PC-3 (cell line): ENCODE data around the gene SLC3A2. TPM values are rescaled to one million over a fixed set of nuclear protein-coding genes. Genes with fewer than 3 reads are reported as not detected.

Source experiments
- ATAC-seq: fragments of 200-7000 bp; cut with Tn5 transposase; 2 replicates; pipeline ENCODE4 v1.9.1; 2020; ENCODE audit warnings: mild to moderate bottlenecking, moderate library complexity
- BruUV-seq: library from RNA; stranded (reverse); fragments of 400-500 nt; replicated peaks from 2 replicates; lab custom pipeline; 2021; lab: Mats Ljungman, UMichigan
- CTCF ChIA-PET: fragments of 300-600 bp; sonication (Branson Sonifier 250); formaldehyde crosslinking; loops from one replicate; lab custom pipeline; 2022; ENCODE audit warnings: antibody characterized with exemption; lab: Charles Lee
- POLR2A ChIA-PET: fragments of 300-600 bp; sonication (Branson Sonifier 250); formaldehyde crosslinking; loops from one replicate; lab custom pipeline; 2022; ENCODE audit warnings: antibody characterized with exemption; ENCODE audit not compliant: unreplicated experiment; lab: Charles Lee
- DNase-seq: peaks from one replicate; pipeline ENCODE4 v3.0.0-alpha.2; 2015
- H2AFZ ChIP-seq: fragments of 300-600 bp; sonication (generic); 2 replicates; pipeline ENCODE4 v1.6.0; 2016; ENCODE audit warnings: antibody characterized with exemption, low read length
- H3F3A ChIP-seq: fragments of 300-600 bp; sonication (generic); one replicate; pipeline ENCODE4 v1.6.0; 2017; ENCODE audit warnings: antibody characterized with exemption, low read length, control low read depth, mild to moderate bottlenecking; ENCODE audit not compliant: unreplicated experiment
- H3K27ac ChIP-seq: fragments of 300-600 bp; sonication (generic); 2 replicates; pipeline ENCODE4 v1.5.1; 2016; ENCODE audit warnings: mild to moderate bottlenecking, low read length
- H3K27me3 ChIP-seq: fragments of 300-600 bp; sonication (generic); 2 replicates; pipeline ENCODE4 v1.6.1; 2016; ENCODE audit warnings: low read length, mixed read lengths
- H3K36me3 ChIP-seq: fragments of 300-600 bp; sonication (generic); 2 replicates; pipeline ENCODE4 v1.6.1; 2016; ENCODE audit warnings: low read depth, mixed run types, low read length, mixed read lengths
- H3K4me1 ChIP-seq: fragments of 300-600 bp; sonication (generic); 2 replicates; pipeline ENCODE4 v1.5.1; 2016; ENCODE audit warnings: low read length; ENCODE audit not compliant: insufficient read depth
- H3K4me2 ChIP-seq: fragments of 300-600 bp; sonication (generic); 2 replicates; pipeline ENCODE4 v1.6.0; 2016; ENCODE audit warnings: low read length
- H3K4me3 ChIP-seq: fragments of 300-600 bp; sonication (generic); 2 replicates; pipeline ENCODE4 v1.5.1; 2016; ENCODE audit warnings: mild to moderate bottlenecking, low read length, mixed read lengths
- H3K79me2 ChIP-seq: fragments of 300-600 bp; sonication (generic); 2 replicates; pipeline ENCODE4 v1.6.1; 2017; ENCODE audit warnings: low read length, mixed read lengths
- H3K9ac ChIP-seq: fragments of 300-600 bp; sonication (generic); 2 replicates; pipeline ENCODE4 v1.6.0; 2016; ENCODE audit warnings: mild to moderate bottlenecking, low read length
- H3K9me2 ChIP-seq: fragments of 300-600 bp; sonication (generic); replicated peaks from 2 replicates; pipeline ENCODE4 v1.6.1; 2016; ENCODE audit warnings: mixed run types, low read length, mixed read lengths
- H3K9me3 ChIP-seq: fragments of 300-600 bp; sonication (generic); 2 replicates; pipeline ENCODE4 v1.6.1; 2016; ENCODE audit warnings: low read length, mixed read lengths
- H4K20me1 ChIP-seq: fragments of 300-600 bp; sonication (generic); 2 replicates; pipeline ENCODE4 v1.6.1; 2016; ENCODE audit warnings: low read length, mixed read lengths
- EZH2 ChIP-seq: fragments of 300-600 bp; sonication (generic); IDR thresholded peaks from one replicate; pipeline ENCODE4 v1.6.1; 2017; ENCODE audit warnings: antibody characterized with exemption, mild to moderate bottlenecking, low read length; ENCODE audit not compliant: unreplicated experiment
- EZH2phosphoT487 ChIP-seq: fragments of 300-600 bp; sonication (generic); IDR thresholded peaks from 2 replicates; pipeline ENCODE4 v1.6.1; 2018; ENCODE audit warnings: mild to moderate bottlenecking, antibody characterized with exemption, low read length, borderline replicate concordance
- intact Hi-C: fragments of 100-400 bp; cut with micrococcal nuclease; formaldehyde crosslinking; loops from 2 replicates; pipeline ENCODE4 v1.9.0; 2023
- total RNA-seq: library from RNA; depleted of rRNA; stranded (reverse); fragments of >200 nt; gene quantifications from 2 replicates; pipeline ENCODE4 v1.2.3, GENCODE V29; 2014
- TF ChIP-seq, protein P1 (sequence below): fragments of 300-600 bp; sonication (generic); conservative IDR thresholded peaks from 2 replicates; pipeline ENCODE4 v1.5.1; 2017; ENCODE audit warnings: antibody characterized with exemption, low read depth, mild to moderate bottlenecking, low read length

SLC3A2 gene
- total RNA-seq, 1 experiment from 2014 or later = 243 TPM

DNA sequence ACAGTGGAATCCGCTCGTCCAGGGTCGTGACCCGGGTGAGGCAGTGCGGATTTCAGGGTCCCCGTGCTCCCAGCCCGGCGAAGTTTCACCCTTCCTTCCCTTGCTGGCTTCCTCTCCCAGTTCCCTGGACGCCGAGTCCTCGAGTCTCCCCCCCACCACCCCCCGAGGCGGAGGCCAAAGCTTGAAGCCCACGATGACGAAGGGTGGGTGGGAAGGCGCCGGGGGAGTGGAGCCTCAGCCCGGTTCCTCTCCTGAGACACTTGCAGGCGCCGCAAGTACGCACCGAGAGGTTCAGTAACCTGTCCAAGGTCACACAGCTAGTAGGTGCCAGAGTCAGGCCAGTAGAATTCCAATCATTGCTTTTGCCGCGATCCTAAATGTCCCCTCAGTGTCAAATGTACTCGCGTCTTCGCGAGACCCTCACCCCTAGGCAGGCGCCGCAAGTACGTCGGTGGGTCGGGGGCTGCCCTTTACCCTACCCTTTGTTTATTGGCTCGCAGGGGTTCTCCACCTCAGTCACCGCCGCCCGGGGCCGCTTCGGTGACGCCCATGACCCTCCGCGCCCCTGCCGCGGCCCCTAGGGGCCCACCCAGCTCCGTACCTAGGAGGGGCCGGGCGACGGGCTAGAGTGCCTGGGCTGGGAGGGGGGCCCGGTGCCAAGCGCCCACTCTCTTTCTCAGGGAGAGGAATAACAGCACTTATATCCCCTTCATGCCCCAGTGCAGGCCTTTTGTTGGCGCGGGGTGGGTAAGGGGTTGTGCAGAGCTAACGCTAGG lies 46.2 kb downstream of the SLC3A2 start:
- POLR2A ChIA-PET = no interaction called here
- no peaks in the 10 kb centered on the region for H3F3A ChIP-seq
- H3K79me2 ChIP-seq = no peaks in the 10 kb centered on the region
- H3K36me3 ChIP-seq = no peaks in the 10 kb centered on the region
- no peaks in the 10 kb centered on the region for H4K20me1 ChIP-seq
- no peak overlapping the region for H3K4me3 ChIP-seq
- BruUV-seq = no TSS peak
- intact Hi-C loops = no loop called here
- CTCF ChIA-PET = no interaction called here
- no peak overlapping the region for H3K27ac ChIP-seq
- DNase-seq (no peak), ATAC-seq (no peak)
- H2AFZ ChIP-seq = no peak overlapping the region
- no peaks in the 10 kb centered on the region for H3K9me3 ChIP-seq
- peaks cover 16% of the 10 kb centered on the region for H3K27me3 ChIP-seq
- no peaks in the 10 kb centered on the region for H3K9me2 ChIP-seq
- TF ChIP-seq EZH2phosphoT487 (no peak), EZH2 (no peak)
- TF ChIP-seq, protein P1, sequence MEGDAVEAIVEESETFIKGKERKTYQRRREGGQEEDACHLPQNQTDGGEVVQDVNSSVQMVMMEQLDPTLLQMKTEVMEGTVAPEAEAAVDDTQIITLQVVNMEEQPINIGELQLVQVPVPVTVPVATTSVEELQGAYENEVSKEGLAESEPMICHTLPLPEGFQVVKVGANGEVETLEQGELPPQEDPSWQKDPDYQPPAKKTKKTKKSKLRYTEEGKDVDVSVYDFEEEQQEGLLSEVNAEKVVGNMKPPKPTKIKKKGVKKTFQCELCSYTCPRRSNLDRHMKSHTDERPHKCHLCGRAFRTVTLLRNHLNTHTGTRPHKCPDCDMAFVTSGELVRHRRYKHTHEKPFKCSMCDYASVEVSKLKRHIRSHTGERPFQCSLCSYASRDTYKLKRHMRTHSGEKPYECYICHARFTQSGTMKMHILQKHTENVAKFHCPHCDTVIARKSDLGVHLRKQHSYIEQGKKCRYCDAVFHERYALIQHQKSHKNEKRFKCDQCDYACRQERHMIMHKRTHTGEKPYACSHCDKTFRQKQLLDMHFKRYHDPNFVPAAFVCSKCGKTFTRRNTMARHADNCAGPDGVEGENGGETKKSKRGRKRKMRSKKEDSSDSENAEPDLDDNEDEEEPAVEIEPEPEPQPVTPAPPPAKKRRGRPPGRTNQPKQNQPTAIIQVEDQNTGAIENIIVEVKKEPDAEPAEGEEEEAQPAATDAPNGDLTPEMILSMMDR = no peak
- H3K4me2 ChIP-seq = no peak overlapping the region
- no peak overlapping the region for H3K9ac ChIP-seq
- no peaks in the 10 kb centered on the region for H3K4me1 ChIP-seq

DNA sequence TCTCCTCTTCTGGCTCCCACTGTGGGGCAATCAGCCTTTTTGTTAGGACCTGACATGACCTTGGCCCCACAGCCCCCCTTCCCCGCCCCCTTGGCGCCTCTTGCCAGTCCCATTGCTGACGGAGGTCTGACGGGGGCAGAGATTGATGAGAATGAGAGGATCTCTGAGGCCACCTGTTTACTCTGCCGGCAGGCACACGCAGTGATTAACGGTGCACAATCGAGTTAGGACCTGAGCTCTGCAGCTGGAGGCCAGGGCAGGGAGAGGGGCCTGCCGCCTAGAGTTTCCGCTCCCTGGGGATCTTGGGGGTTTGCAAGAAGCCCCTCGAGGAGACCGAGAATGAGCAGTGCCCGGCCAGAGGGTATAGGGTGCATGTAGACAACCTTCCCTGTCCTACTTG lies 47.3 kb downstream of the SLC3A2 start:
- Histone ChIP-seq H3K9ac (no peak overlapping the region), H3K36me3 (no peaks in the 10 kb centered on the region), H3K27me3 (peaks cover 7% of the 10 kb centered on the region; the same call in 1 of the 2 replicates), H3K9me3 (no peaks in the 10 kb centered on the region), H3K4me2 (no peak overlapping the region), H3K79me2 (no peaks in the 10 kb centered on the region), H3K4me3 (no peak overlapping the region), H3K27ac (no peak overlapping the region), H2AFZ (no peak overlapping the region), H4K20me1 (no peaks in the 10 kb centered on the region), H3F3A (no peaks in the 10 kb centered on the region), H3K9me2 (no peaks in the 10 kb centered on the region), H3K4me1 (no peaks in the 10 kb centered on the region)
- no TSS peak for BruUV-seq
- CTCF ChIA-PET = no interaction called here
- intact Hi-C loops = no loop called here
- ATAC-seq = no peak
- no peak for DNase-seq
- TF ChIP-seq EZH2 (no peak), EZH2phosphoT487 (no peak)
- TF ChIP-seq, protein P1 = no peak
- POLR2A ChIA-PET = no interaction called here

DNA sequence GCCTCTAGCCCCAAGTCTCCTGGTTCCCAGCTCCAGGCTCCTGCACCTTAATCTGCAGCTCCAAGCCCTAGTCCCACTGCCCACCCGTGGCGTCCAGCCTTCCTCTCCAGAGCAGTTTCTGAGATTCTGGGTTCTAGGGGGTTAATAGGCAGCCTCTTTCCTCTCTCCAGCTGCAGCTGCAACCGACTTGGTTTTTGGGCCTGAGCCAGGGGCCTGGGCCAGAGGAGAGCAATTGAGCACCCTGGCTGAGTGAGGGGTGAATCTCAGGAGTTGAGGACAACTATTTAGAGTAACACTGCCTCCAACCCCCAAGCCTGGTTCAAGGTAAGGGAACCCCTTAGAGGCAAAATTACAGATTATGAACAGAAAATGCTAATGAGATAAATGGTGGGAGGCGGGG lies 49.5 kb downstream of the SLC3A2 start:
- no peaks in the 10 kb centered on the region for H3K9me3 ChIP-seq
- H3K79me2 ChIP-seq = no peaks in the 10 kb centered on the region
- no peaks in the 10 kb centered on the region for H3F3A ChIP-seq
- H4K20me1 ChIP-seq = no peaks in the 10 kb centered on the region
- intact Hi-C loops = no loop called here
- H3K9ac ChIP-seq = no peak overlapping the region
- H3K27me3 ChIP-seq = peaks cover 7% of the 10 kb centered on the region; the same call in 1 of the 2 replicates
- TF ChIP-seq EZH2 = no peak
- TF ChIP-seq, protein P1 = no peak
- no peak for TF ChIP-seq EZH2phosphoT487
- DNase-seq (no peak), ATAC-seq (no peak)
- no TSS peak for BruUV-seq
- no peak overlapping the region for H3K4me2 ChIP-seq
- no peak overlapping the region for H3K27ac ChIP-seq
- POLR2A ChIA-PET = no interaction called here
- CTCF ChIA-PET = no interaction called here
- no peaks in the 10 kb centered on the region for H3K4me1 ChIP-seq
- no peaks in the 10 kb centered on the region for H3K36me3 ChIP-seq
- no peak overlapping the region for H2AFZ ChIP-seq
- H3K4me3 ChIP-seq = no peak overlapping the region
- H3K9me2 ChIP-seq = no peaks in the 10 kb centered on the region
